Panc1 (cell line): ENCODE measurements around the gene PSRC1. TPM values are rescaled to one million over a fixed set of nuclear protein-coding genes. Genes with fewer than 3 reads are reported as not detected.

ENCODE experiments used
- ATAC-seq: fragments of 200-7000 bp; cut with Tn5 transposase; 2 replicates; pipeline ENCODE4 v1.9.1; 2020; ENCODE audit warnings: mild to moderate bottlenecking, moderate library complexity
- BruUV-seq: library from RNA; stranded (reverse); fragments of 400-500 nt; replicated peaks from 2 replicates; lab custom pipeline; 2021; lab: Mats Ljungman, UMichigan
- CTCF ChIA-PET: fragments of 300-600 bp; sonication (Branson Sonifier 250); formaldehyde crosslinking; loops from one replicate; lab custom pipeline; 2022; ENCODE audit warnings: antibody characterized with exemption; lab: Charles Lee
- POLR2A ChIA-PET: fragments of 300-600 bp; sonication (Branson Sonifier 250); formaldehyde crosslinking; loops from one replicate; lab custom pipeline; 2022; ENCODE audit warnings: antibody characterized with exemption; lab: Charles Lee
- DNase-seq: peaks from one replicate; pipeline ENCODE4 v3.0.0-alpha.2; 2010; ENCODE audit warnings: low read depth, low spot score
- H3K27ac ChIP-seq: 2 replicates; pipeline ENCODE4 v1.5.1; 2011; ENCODE audit warnings: mild to moderate bottlenecking, low read length, inconsistent platforms
- H3K27me3 ChIP-seq: fragments of 200-500 bp; sonication (Bioruptor generic); 2 replicates; pipeline ENCODE4 v1.6.0; 2014; ENCODE audit warnings: low read length, inconsistent platforms; ENCODE audit not compliant: control insufficient read depth, insufficient read depth
- H3K36me3 ChIP-seq: fragments of 200-500 bp; sonication (Bioruptor generic); 2 replicates; pipeline ENCODE4 v1.5.1; 2014; ENCODE audit warnings: inconsistent platforms, mild to moderate bottlenecking, low read length, moderate library complexity; ENCODE audit not compliant: control insufficient read depth, insufficient read depth
- H3K4me1 ChIP-seq: 2 replicates; pipeline ENCODE4 v1.5.1; 2011; ENCODE audit warnings: inconsistent platforms, mild to moderate bottlenecking, low read length, moderate library complexity; ENCODE audit not compliant: control insufficient read depth, insufficient read depth
- H3K4me3 ChIP-seq, 2 experiments: 2 replicates each; pipeline ENCODE4 v1.5.1; 2011 to 2012; ENCODE audit warnings: low read depth in 2 of 2, low read length in 2 of 2, mild to moderate bottlenecking in 2 of 2, inconsistent platforms in 1 of 2, moderate library complexity in 1 of 2
- H3K9me3 ChIP-seq: fragments of 200-500 bp; sonication (Bioruptor generic); 2 replicates; pipeline ENCODE4 v1.5.1; 2014; ENCODE audit warnings: low read depth, mild to moderate bottlenecking, inconsistent platforms, low read length, moderate library complexity; ENCODE audit not compliant: control insufficient read depth, insufficient read depth
- CTCF ChIP-seq: fragments of 450-650 bp; IDR thresholded peaks from 2 replicates; pipeline ENCODE4 v1.5.1; 2017; ENCODE audit warnings: mild to moderate bottlenecking
- POLR2AphosphoS5 ChIP-seq: IDR thresholded peaks from 2 replicates; pipeline ENCODE4 v1.6.1; 2012; ENCODE audit warnings: mild to moderate bottlenecking, low read depth, low read length, moderate library complexity
- REST ChIP-seq, 2 experiments: IDR thresholded peaks; 2 replicates each; pipeline ENCODE4 v1.6.1; 2011 to 2012; ENCODE audit warnings: low read depth in 2 of 2, control low read depth in 1 of 2, low read length in 1 of 2, mild to moderate bottlenecking in 1 of 2, moderate library complexity in 1 of 2; ENCODE audit not compliant: insufficient read depth in 1 of 2
- SIN3A ChIP-seq: IDR thresholded peaks from 2 replicates; pipeline ENCODE4 v1.6.1; 2012; ENCODE audit warnings: low read depth, mild to moderate bottlenecking, low read length, moderate library complexity, borderline replicate concordance; ENCODE audit not compliant: insufficient read depth
- TCF7L2 ChIP-seq: IDR thresholded peaks from 2 replicates; pipeline ENCODE4 v1.6.1; 2011; ENCODE audit warnings: mild to moderate bottlenecking, low read depth, low read length, inconsistent platforms
- in situ Hi-C: cut with HindIII; loops from 2 replicates; pipeline ENCODE4 v1.10.0; 2016; ENCODE audit warnings: low sequenced_read_pairs, low pct_unique_long_range_greater_than_20kb
- intact Hi-C: fragments of 100-400 bp; cut with micrococcal nuclease; formaldehyde crosslinking; loops from one replicate; pipeline ENCODE4 v1.10.0; 2022; ENCODE audit not compliant: unreplicated experiment
- total RNA-seq: library from RNA; stranded (reverse); gene quantifications from one replicate; pipeline ENCODE4 v1.2.1, GENCODE V29; 2021; ENCODE audit not compliant: unreplicated experiment

PSRC1 gene
- total RNA-seq, 1 experiment from 2014 or later: 40.6 TPM

GRCh38 chr1:109283748-109284600 lies 1.0 kb upstream of the PSRC1 start:
- Histone ChIP-seq H3K27ac (peak overlapping the region; percentile 98), H3K9me3 (no peaks in the 10 kb centered on the region), H3K36me3 (peaks cover 3% of the 10 kb centered on the region), H3K4me3 (peak overlapping the region; percentile 73 to 77), H3K4me1 (peaks cover 14% of the 10 kb centered on the region), H3K27me3 (no peaks in the 10 kb centered on the region)
- no peak; the same call in 1 of the 2 replicates for ATAC-seq
- TF ChIP-seq CTCF (no peak), SIN3A (no peak), TCF7L2 (no peak), POLR2AphosphoS5 (no peak), REST (IDR thresholded peaks at IDR 0.05; ENCODE audit: insufficient read depth in 1 of 2, low read depth in 2 of 2, low read length in 1 of 2) (no peak)
- no peak for DNase-seq
- in situ Hi-C loops (no loop called here), intact Hi-C loops (no loop called here)
- CTCF ChIA-PET: no interaction called here
- POLR2A ChIA-PET: no interaction called here
- BruUV-seq: no TSS peak

- BruUV-seq: no TSS peak
- peak; percentile 72 for ATAC-seq
- in situ Hi-C loops: no loop called here
- H3K27ac ChIP-seq: peak overlapping the region; percentile 98
- TF ChIP-seq CTCF: no peak
- TF ChIP-seq REST (IDR thresholded peaks at IDR 0.05; ENCODE audit: insufficient read depth in 1 of 2, low read depth in 2 of 2, low read length in 1 of 2): no peak
- no peak for TF ChIP-seq TCF7L2
- TF ChIP-seq POLR2AphosphoS5: no peak
- no peak for TF ChIP-seq SIN3A
- H3K4me3 ChIP-seq: peak overlapping the region; percentile 73 to 77
- H3K4me1 ChIP-seq: peaks cover 14% of the 10 kb centered on the region
- DNase-seq: no peak
- peaks cover 3% of the 10 kb centered on the region for H3K36me3 ChIP-seq
- intact Hi-C loops: no loop called here
- ChIA-PET CTCF (interaction anchor here (1.6 kb wide), 1 partner anchor 43 kb away, joined by 5 read pairs; no protein-coding TSS in a partner anchor), POLR2A (interaction anchor here (0.6 kb wide), 1 partner anchor 142 kb away, joined by 3 read pairs; no protein-coding TSS in a partner anchor)
- no peaks in the 10 kb centered on the region for H3K9me3 ChIP-seq
- H3K27me3 ChIP-seq: no peaks in the 10 kb centered on the region
Observed at GRCh38 chr1:109282497-109282951, 421 bp downstream of the PSRC1 start.
